ENCODE data around the gene HDHD2. TPM values are rescaled to one million over a fixed set of nuclear protein-coding genes. Genes with fewer than 3 reads are reported as not detected.
A peak's percentile ranks its signal among the peaks of the same experiment; 100 is the strongest.
"Not testable (repeated sequence)": the region's sequence is repeated elsewhere in the genome, so short reads cannot be mapped to it uniquely, and the experiment has no call there.

Gene HDHD2, protein sequence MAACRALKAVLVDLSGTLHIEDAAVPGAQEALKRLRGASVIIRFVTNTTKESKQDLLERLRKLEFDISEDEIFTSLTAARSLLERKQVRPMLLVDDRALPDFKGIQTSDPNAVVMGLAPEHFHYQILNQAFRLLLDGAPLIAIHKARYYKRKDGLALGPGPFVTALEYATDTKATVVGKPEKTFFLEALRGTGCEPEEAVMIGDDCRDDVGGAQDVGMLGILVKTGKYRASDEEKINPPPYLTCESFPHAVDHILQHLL
- 10 to 100 TPM; 31.2 to 34.3 TPM for total RNA-seq

GRCh38 chr18:47150029-47150823 lies at the start of gene HDHD2:
HDHD2 (minus strand) TSS chr18:47150500; CDS start chr18:47136439, 14,061 bp downstream.
- peaks cover 30% of the 10 kb centered on the region for H3K4me1 Mint-ChIP-seq

DNA sequence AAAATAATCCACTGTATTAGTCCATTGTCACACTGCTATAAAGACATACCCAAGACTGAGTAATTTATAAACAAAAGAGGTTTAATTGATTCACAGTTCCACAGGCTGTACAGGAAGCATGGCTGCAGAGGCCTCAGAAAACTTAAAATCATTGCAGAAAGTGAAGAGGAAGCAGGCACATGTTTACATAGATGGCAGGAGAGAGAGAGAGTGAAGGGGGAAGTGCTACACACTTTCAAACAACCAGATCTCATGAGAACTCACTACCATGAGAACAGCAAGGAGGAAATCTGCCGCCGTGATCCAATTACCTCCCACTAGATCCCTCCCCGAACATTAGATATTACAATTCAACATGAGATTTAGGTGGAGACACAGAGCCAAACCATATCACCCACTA lies 45.7 kb upstream of the HDHD2 start:
- H3K4me3 Mint-ChIP-seq, CTCF ChIA-PET, POLR2A ChIA-PET: not testable (repeated sequence)

More at GRCh38 chr18:47150029-47150823, at the start of gene HDHD2:
- no peaks in the 10 kb centered on the region for H3K27me3 Mint-ChIP-seq
- POLR2A ChIA-PET: no interaction called here
- peak within 1 kb of the TSS; percentile 96 for H3K27ac Mint-ChIP-seq
- CTCF ChIA-PET: interaction anchor here (0.7 to 1.8 kb wide), 4 partner anchors 9 to 55 kb away, joined by 3 to 4 read pairs (median 4); no protein-coding TSS in a partner anchor
- no peaks in the 10 kb centered on the region for H3K9me3 Mint-ChIP-seq
- H3K4me3 Mint-ChIP-seq: peak within 1 kb of the TSS; percentile 92
- DNase-seq: peak; percentile 72
- H3K36me3 Mint-ChIP-seq (ENCODE audit: low read depth): peaks cover 26% of the 10 kb centered on the region

DNA sequence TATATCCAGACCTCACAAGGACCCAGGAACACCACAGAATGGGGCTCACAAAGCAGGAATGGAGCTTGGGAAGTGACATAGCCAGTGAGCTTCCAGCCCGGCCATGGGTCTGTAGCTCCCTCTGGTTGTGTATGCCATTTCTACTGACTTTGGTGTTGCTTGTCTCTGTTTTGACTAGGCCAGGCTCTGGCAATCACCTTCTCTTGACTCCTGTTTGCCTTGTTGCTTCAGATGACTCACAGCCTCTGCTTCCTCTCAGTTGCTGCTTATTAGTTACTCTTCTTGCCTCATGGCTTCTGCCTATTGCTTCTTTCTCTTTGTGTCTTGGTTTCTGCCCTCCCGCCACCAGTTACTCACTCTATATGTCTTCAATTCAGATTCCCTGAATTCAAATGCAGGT lies 41.7 kb upstream of the HDHD2 start:
- Mint-ChIP-seq H3K36me3 (ENCODE audit: low read depth) (no peaks in the 10 kb centered on the region), H3K4me1 (peaks cover 1% of the 10 kb centered on the region), H3K27ac (no peak overlapping the region), H3K4me3 (no peak overlapping the region), H3K27me3 (peaks cover 9% of the 10 kb centered on the region), H3K9me3 (no peaks in the 10 kb centered on the region)
- POLR2A ChIA-PET: no interaction called here
- DNase-seq: no peak
- CTCF ChIA-PET: no interaction called here

More for the DNA sequence above, 45.7 kb upstream of the HDHD2 start:
- not testable (repeated sequence) for H3K4me1 Mint-ChIP-seq; H3K36me3 Mint-ChIP-seq (ENCODE audit: low read depth); H3K27ac Mint-ChIP-seq; DNase-seq; H3K9me3 Mint-ChIP-seq
- H3K27me3 Mint-ChIP-seq: peaks cover 27% of the 10 kb centered on the region

- POLR2A ChIA-PET: no interaction called here
- CTCF ChIA-PET: interaction anchor here (1.0 kb wide), 1 partner anchor 17 kb away, joined by 4 read pairs; no protein-coding TSS in a partner anchor
- Mint-ChIP-seq H3K9me3 (peaks cover 24% of the 10 kb centered on the region), H3K27me3 (peaks cover 7% of the 10 kb centered on the region), H3K4me3 (no peak overlapping the region), H3K27ac (no peak overlapping the region), H3K36me3 (ENCODE audit: low read depth) (no peaks in the 10 kb centered on the region), H3K4me1 (no peaks in the 10 kb centered on the region)
- DNase-seq: no peak
Measured at GRCh38 chr18:47187721-47188120, 37.4 kb upstream of the HDHD2 start.

GRCh38 chr18:47184419-47185050 lies 34.2 kb upstream of the HDHD2 start:
- Mint-ChIP-seq H3K36me3 (ENCODE audit: low read depth) (no peaks in the 10 kb centered on the region), H3K4me1 (no peaks in the 10 kb centered on the region), H3K9me3 (peaks cover 24% of the 10 kb centered on the region), H3K27me3 (peaks cover 7% of the 10 kb centered on the region), H3K4me3 (no peak overlapping the region), H3K27ac (no peak overlapping the region)
- ChIA-PET POLR2A (no interaction called here), CTCF (no interaction called here)
- no peak for DNase-seq

GRCh38 chr18:47182156-47182555 lies 31.9 kb upstream of the HDHD2 start:
- POLR2A ChIA-PET; H3K27ac Mint-ChIP-seq; H3K4me3 Mint-ChIP-seq; DNase-seq; H3K4me1 Mint-ChIP-seq; H3K36me3 Mint-ChIP-seq (ENCODE audit: low read depth); H3K27me3 Mint-ChIP-seq: not testable (repeated sequence)
- peaks cover 24% of the 10 kb centered on the region for H3K9me3 Mint-ChIP-seq
- CTCF ChIA-PET: interaction anchor here (0.6 kb wide), 1 partner anchor 17 kb away, joined by 3 read pairs; no protein-coding TSS in a partner anchor

DNA sequence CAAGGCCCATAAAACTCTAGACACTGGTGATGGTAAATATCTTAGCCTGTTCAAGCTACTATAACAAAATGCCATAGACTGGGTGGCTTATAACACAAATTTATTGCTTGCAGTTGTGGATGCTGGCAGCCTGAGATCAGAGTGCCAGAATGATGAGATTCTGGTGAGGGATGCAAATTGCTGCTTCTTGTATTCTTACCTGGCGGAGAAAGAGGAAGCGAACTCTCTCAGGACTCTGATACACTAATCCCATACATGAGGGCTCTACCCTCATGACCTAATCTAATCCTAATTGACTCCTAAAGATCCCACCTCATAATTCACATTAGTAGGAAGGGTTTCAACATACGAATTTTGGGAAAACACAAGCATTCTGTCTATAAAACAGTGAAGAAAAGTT lies 30.5 kb upstream of the HDHD2 start:
- peaks cover under 1% of the 10 kb centered on the region for H3K36me3 Mint-ChIP-seq (ENCODE audit: low read depth)
- ChIA-PET CTCF (interaction anchor here (0.6 kb wide), 1 partner anchor 10 kb away, joined by 5 read pairs; no protein-coding TSS in a partner anchor), POLR2A (no interaction called here)
- no peaks in the 10 kb centered on the region for H3K27me3 Mint-ChIP-seq
- no peak overlapping the region for H3K4me3 Mint-ChIP-seq
- no peak overlapping the region for H3K27ac Mint-ChIP-seq
- H3K9me3 Mint-ChIP-seq: peaks cover 24% of the 10 kb centered on the region
- no peak for DNase-seq
- peaks cover 2% of the 10 kb centered on the region for H3K4me1 Mint-ChIP-seq

DNA sequence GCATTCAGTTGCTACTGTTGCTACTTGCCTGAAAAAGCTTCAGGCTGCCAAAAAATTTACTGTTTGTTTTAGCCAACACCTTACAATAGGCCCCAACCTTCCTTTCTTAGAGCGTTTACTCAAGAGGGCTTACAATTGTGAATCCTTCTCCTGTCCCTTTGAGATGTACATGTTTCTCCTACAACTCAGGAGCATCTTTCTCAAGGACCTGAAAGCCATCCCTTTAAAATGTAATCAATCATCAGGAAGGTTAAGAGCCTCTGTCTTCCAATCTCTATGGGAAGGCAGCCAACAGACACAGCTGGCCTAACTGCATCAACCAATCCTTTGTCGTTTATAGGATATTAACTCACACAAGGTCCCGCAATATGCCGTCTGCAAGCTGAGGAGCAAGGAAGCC lies 29.2 kb upstream of the HDHD2 start:
- Mint-ChIP-seq H3K4me3 (no peak overlapping the region), H3K4me1 (peaks cover 2% of the 10 kb centered on the region), H3K27ac (no peak overlapping the region), H3K36me3 (ENCODE audit: low read depth) (peaks cover 3% of the 10 kb centered on the region), H3K9me3 (peaks cover 14% of the 10 kb centered on the region), H3K27me3 (no peaks in the 10 kb centered on the region)
- no peak for DNase-seq
- CTCF ChIA-PET: interaction anchor here (1.1 kb wide), 1 partner anchor 10 kb away, joined by 5 read pairs; no protein-coding TSS in a partner anchor
- POLR2A ChIA-PET: no interaction called here

GRCh38 chr18:47175898-47176575 lies 25.7 kb upstream of the HDHD2 start, which contains the start of gene IER3IP1:
IER3IP1 (minus strand) TSS chr18:47176364; CDS start chr18:47176277, 87 bp downstream.
- ChIA-PET POLR2A (no interaction called here), CTCF (no interaction called here)
- Mint-ChIP-seq H3K4me3 (no peak within 1 kb of the TSS), H3K4me1 (peaks cover 2% of the 10 kb centered on the region), H3K27ac (no peak within 1 kb of the TSS), H3K36me3 (ENCODE audit: low read depth) (peaks cover 3% of the 10 kb centered on the region), H3K9me3 (no peaks in the 10 kb centered on the region), H3K27me3 (no peaks in the 10 kb centered on the region)
- peak; percentile 89 for DNase-seq

DNA sequence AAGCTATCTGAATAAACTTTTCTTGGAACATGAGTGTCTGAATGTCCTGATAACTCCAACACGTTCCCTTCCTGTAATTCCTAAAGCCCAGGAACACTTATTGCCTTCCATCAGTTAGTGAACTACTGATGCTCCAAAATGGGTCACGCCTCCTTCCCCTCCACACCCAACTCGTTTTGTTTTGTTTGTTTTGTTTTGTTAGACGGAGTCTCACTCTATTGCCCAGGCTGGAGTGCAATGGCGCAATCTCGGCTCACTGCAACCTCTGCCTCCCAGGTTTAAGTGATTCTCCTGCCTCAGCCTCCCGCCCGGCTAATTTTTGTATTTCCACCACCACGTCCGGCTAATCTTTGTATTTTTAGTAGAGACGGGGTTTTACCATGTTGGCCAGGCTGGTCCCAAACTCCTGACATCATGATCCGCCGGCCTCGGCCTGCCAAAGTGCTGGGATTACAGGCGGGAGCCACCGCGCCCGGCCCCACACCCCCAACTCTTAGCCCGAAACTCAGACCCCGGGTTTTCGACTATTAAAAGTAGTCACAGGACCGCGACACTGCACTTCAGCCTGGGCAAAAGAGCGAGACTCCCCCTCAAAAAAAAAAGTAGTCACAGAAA lies 25.1 kb upstream of the HDHD2 start:
- no peaks in the 10 kb centered on the region for H3K9me3 Mint-ChIP-seq
- H3K27me3 Mint-ChIP-seq: no peaks in the 10 kb centered on the region
- POLR2A ChIA-PET: no interaction called here
- peaks cover 3% of the 10 kb centered on the region for H3K36me3 Mint-ChIP-seq (ENCODE audit: low read depth)
- no peak overlapping the region for H3K27ac Mint-ChIP-seq
- CTCF ChIA-PET: no interaction called here
- peaks cover 2% of the 10 kb centered on the region for H3K4me1 Mint-ChIP-seq
- DNase-seq: no peak
- no peak overlapping the region for H3K4me3 Mint-ChIP-seq

DNA sequence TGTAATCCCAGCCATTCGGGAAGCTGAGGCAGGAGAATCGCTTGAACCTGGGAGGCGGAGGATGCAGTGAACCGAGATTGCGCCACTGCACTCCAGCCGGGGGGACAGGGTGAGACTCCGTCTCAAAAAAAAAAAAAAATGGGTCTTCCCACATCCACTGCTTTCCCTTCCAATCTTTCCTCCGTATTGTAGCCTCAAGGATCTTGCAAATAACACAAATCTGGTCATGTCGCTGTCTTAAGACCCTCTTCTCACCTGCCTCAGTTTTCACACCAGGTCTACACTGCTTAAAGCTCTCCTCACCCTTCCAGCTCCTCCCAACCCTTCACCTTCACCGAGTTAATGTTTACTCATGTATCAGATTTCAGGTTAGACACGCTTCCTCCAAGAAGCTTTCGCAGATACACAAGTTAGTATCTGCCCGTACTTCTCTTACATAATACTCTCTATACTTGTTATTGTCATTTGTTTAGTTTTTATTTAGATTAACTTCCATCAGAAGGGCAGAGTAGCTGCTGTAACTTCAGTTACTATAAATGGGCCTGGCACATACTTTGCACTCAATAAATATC lies 24.3 kb upstream of the HDHD2 start:
- no peaks in the 10 kb centered on the region for H3K9me3 Mint-ChIP-seq
- CTCF ChIA-PET: no interaction called here
- H3K4me3 Mint-ChIP-seq: no peak overlapping the region
- H3K27ac Mint-ChIP-seq: no peak overlapping the region
- POLR2A ChIA-PET: no interaction called here
- H3K36me3 Mint-ChIP-seq (ENCODE audit: low read depth): peaks cover 3% of the 10 kb centered on the region
- no peak for DNase-seq
- no peaks in the 10 kb centered on the region for H3K27me3 Mint-ChIP-seq
- H3K4me1 Mint-ChIP-seq: peaks cover 4% of the 10 kb centered on the region

- Mint-ChIP-seq H3K36me3 (ENCODE audit: low read depth) (peaks cover 3% of the 10 kb centered on the region), H3K27ac (no peak overlapping the region), H3K27me3 (no peaks in the 10 kb centered on the region), H3K4me3 (no peak overlapping the region), H3K9me3 (no peaks in the 10 kb centered on the region), H3K4me1 (peaks cover 11% of the 10 kb centered on the region)
- ChIA-PET POLR2A (no interaction called here), CTCF (no interaction called here)
- no peak for DNase-seq
Measured at GRCh38 chr18:47172476-47172875, 22.2 kb upstream of the HDHD2 start.

Data from activated CD4-positive, alpha-beta T cell treated with anti-CD3 and anti-CD28 coated beads, Interleukin-2, amount 10 ng/mL, durations not matched to agents 7 days and 5 days (primary cell).